ENCODE data around the gene USH2A. TPM values are rescaled to one million over a fixed set of nuclear protein-coding genes. Genes with fewer than 3 reads are reported as not detected.

Gene USH2A
- total RNA-seq, 2 experiments from 2014 or later, result not detected

DNA sequence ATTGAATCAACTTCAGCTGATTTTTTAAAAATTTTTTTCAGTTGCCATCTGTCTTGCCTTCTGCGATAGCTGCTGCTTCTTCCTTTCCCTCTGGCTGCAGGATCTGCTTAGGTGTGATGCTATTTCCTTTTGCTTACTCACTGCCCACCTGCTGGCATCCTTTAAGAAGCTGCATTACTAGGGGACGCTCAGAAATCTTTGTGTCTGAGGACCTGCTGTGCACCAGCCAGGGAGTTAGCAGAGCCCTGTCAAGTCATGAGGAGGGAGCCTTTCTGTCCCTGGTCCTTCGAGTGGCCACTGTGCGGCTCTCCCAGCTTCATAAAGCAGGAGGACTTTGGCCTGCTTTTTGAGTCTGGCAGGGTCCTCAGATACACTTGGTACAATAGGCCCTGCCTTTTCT lies 327.8 kb downstream of the USH2A start:
- H3K27ac Mint-ChIP-seq, result no peak overlapping the region
- intact Hi-C loops (cut with DNase I, micrococcal nuclease), result no loop called here
- ATAC-seq (ENCODE audit: poor library complexity) (no peak), DNase-seq (no peak)
- H3K36me3 ChIP-seq (ENCODE audit: insufficient read depth, low read length), result no peaks in the 10 kb centered on the region
- H3K4me1 ChIP-seq (ENCODE audit: insufficient read depth, low read length), result no peaks in the 10 kb centered on the region
- H3K9me3 Mint-ChIP-seq, result peaks cover 7% of the 10 kb centered on the region
- H3K27me3 Mint-ChIP-seq, result no peaks in the 10 kb centered on the region
- H3K4me3 ChIP-seq (ENCODE audit: low read length), result no peak overlapping the region
- CTCF ChIA-PET, result no interaction called here
- H3K9me3 ChIP-seq (ENCODE audit: control insufficient read depth in 1 of 2, insufficient read depth in 1 of 2, low read length in 2 of 2), result no peaks in the 10 kb centered on the region
- no peaks in the 10 kb centered on the region for H3K4me1 Mint-ChIP-seq (ENCODE audit: low read depth)
- H3K27me3 ChIP-seq (ENCODE audit: control insufficient read depth in 1 of 2, insufficient read depth in 2 of 2, low read length in 2 of 2), result no peaks in the 10 kb centered on the region
- TF ChIP-seq, protein P1, sequence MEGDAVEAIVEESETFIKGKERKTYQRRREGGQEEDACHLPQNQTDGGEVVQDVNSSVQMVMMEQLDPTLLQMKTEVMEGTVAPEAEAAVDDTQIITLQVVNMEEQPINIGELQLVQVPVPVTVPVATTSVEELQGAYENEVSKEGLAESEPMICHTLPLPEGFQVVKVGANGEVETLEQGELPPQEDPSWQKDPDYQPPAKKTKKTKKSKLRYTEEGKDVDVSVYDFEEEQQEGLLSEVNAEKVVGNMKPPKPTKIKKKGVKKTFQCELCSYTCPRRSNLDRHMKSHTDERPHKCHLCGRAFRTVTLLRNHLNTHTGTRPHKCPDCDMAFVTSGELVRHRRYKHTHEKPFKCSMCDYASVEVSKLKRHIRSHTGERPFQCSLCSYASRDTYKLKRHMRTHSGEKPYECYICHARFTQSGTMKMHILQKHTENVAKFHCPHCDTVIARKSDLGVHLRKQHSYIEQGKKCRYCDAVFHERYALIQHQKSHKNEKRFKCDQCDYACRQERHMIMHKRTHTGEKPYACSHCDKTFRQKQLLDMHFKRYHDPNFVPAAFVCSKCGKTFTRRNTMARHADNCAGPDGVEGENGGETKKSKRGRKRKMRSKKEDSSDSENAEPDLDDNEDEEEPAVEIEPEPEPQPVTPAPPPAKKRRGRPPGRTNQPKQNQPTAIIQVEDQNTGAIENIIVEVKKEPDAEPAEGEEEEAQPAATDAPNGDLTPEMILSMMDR (IDR thresholded peaks at IDR 0.05), result no peak
- POLR2A ChIA-PET, result no interaction called here
- H3K36me3 Mint-ChIP-seq (ENCODE audit: low read depth), result no peaks in the 10 kb centered on the region
- no peak overlapping the region for H3K27ac ChIP-seq (ENCODE audit: low read depth in 1 of 2, low read length in 2 of 2)
- H3K4me3 Mint-ChIP-seq, result no peak overlapping the region

DNA sequence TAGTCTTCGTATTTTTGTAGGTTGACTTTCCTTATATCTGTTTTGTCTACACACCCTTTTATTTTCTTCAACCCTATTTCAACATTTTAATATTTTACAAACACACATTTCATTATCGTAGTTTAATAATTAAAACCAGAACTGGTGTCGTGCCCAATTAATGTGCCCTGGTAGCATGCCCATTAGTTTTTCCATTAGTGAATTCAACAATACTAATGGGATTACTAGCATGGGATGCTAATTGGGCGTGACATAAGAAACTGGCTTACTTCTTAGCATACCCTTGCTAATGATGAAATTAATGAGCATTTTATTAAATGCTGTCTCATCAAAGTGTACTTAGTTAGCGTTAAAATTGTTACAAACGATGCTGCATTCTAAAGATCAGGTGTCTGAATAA lies 332.7 kb downstream of the USH2A start:
- ATAC-seq (ENCODE audit: poor library complexity) (no peak), DNase-seq (no peak)
- Mint-ChIP-seq H3K9me3 (peaks cover 5% of the 10 kb centered on the region), H3K4me1 (ENCODE audit: low read depth) (no peaks in the 10 kb centered on the region), H3K4me3 (no peak overlapping the region), H3K27ac (no peak overlapping the region), H3K36me3 (ENCODE audit: low read depth) (no peaks in the 10 kb centered on the region), H3K27me3 (no peaks in the 10 kb centered on the region)
- ChIA-PET CTCF (no interaction called here), POLR2A (no interaction called here)
- Histone ChIP-seq H3K9me3 (ENCODE audit: control insufficient read depth in 1 of 2, insufficient read depth in 1 of 2, low read length in 2 of 2) (no peaks in the 10 kb centered on the region), H3K4me1 (ENCODE audit: insufficient read depth, low read length) (no peaks in the 10 kb centered on the region), H3K4me3 (ENCODE audit: low read length) (no peak overlapping the region), H3K27me3 (ENCODE audit: control insufficient read depth in 1 of 2, insufficient read depth in 2 of 2, low read length in 2 of 2) (no peaks in the 10 kb centered on the region), H3K27ac (ENCODE audit: low read depth in 1 of 2, low read length in 2 of 2) (no peak overlapping the region), H3K36me3 (ENCODE audit: insufficient read depth, low read length) (no peaks in the 10 kb centered on the region)
- TF ChIP-seq, protein P1 (IDR thresholded peaks at IDR 0.05), result no peak
- intact Hi-C loops (cut with DNase I, micrococcal nuclease), result no loop called here

DNA sequence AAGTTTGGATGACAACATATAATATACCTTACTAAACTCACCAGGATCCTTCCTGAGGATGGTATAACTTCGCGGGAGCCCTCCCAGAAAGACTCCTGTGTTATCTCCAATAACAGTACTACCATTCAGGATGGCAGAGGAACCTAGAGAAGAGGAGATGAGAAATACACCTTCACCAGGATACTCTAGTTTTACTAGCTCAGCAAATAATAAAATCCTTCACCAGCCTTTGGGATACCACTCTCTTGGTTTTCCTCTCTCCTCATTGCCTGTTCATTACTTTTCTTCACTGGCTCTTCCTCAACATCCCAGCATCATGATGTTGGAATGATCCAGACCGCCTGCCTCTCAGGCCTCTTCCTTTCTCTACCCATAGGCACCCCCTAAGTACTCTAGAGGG lies 336.6 kb downstream of the USH2A start:
- intact Hi-C loops (cut with DNase I, micrococcal nuclease), result no loop called here
- H3K36me3 ChIP-seq (ENCODE audit: insufficient read depth, low read length), result no peaks in the 10 kb centered on the region
- TF ChIP-seq, protein P1 (IDR thresholded peaks at IDR 0.05), result no peak
- peaks cover 10% of the 10 kb centered on the region for H3K9me3 Mint-ChIP-seq
- ChIA-PET CTCF (no interaction called here), POLR2A (no interaction called here)
- no peaks in the 10 kb centered on the region for H3K36me3 Mint-ChIP-seq (ENCODE audit: low read depth)
- H3K4me3 ChIP-seq (ENCODE audit: low read length), result no peak overlapping the region
- no peak for ATAC-seq (ENCODE audit: poor library complexity)
- no peaks in the 10 kb centered on the region for H3K4me1 Mint-ChIP-seq (ENCODE audit: low read depth)
- DNase-seq, result no peak
- no peaks in the 10 kb centered on the region for H3K4me1 ChIP-seq (ENCODE audit: insufficient read depth, low read length)
- H3K27me3 Mint-ChIP-seq, result no peaks in the 10 kb centered on the region
- H3K27ac ChIP-seq (ENCODE audit: low read depth in 1 of 2, low read length in 2 of 2), result no peak overlapping the region
- no peaks in the 10 kb centered on the region for H3K27me3 ChIP-seq (ENCODE audit: control insufficient read depth in 1 of 2, insufficient read depth in 2 of 2, low read length in 2 of 2)
- H3K4me3 Mint-ChIP-seq, result no peak overlapping the region
- no peak overlapping the region for H3K27ac Mint-ChIP-seq
- no peaks in the 10 kb centered on the region for H3K9me3 ChIP-seq (ENCODE audit: control insufficient read depth in 1 of 2, insufficient read depth in 1 of 2, low read length in 2 of 2)
